ENCODE data around the gene DCHS2. TPM values are rescaled to one million over a fixed set of nuclear protein-coding genes. Genes with fewer than 3 reads are reported as not detected.

The DCHS2 gene
- total RNA-seq, 1 experiment from 2014 or later = not detected

- H3K27me3 ChIP-seq (replicated peaks; ENCODE audit: control insufficient read depth, insufficient read depth, low read length) = peaks cover 2% of the 10 kb centered on the region
- Mint-ChIP-seq H3K4me3 (ENCODE audit: unreplicated experiment) (no peak overlapping the region), H3K36me3 (ENCODE audit: insufficient read depth, unreplicated experiment) (peaks cover 4% of the 10 kb centered on the region), H3K9me3 (ENCODE audit: unreplicated experiment) (no peaks in the 10 kb centered on the region), H3K27me3 (ENCODE audit: insufficient read depth, unreplicated experiment) (peaks cover 30% of the 10 kb centered on the region), H3K4me1 (ENCODE audit: low read depth, unreplicated experiment) (no peaks in the 10 kb centered on the region), H3K27ac (ENCODE audit: unreplicated experiment) (no peak overlapping the region)
- TF ChIP-seq, protein P1, sequence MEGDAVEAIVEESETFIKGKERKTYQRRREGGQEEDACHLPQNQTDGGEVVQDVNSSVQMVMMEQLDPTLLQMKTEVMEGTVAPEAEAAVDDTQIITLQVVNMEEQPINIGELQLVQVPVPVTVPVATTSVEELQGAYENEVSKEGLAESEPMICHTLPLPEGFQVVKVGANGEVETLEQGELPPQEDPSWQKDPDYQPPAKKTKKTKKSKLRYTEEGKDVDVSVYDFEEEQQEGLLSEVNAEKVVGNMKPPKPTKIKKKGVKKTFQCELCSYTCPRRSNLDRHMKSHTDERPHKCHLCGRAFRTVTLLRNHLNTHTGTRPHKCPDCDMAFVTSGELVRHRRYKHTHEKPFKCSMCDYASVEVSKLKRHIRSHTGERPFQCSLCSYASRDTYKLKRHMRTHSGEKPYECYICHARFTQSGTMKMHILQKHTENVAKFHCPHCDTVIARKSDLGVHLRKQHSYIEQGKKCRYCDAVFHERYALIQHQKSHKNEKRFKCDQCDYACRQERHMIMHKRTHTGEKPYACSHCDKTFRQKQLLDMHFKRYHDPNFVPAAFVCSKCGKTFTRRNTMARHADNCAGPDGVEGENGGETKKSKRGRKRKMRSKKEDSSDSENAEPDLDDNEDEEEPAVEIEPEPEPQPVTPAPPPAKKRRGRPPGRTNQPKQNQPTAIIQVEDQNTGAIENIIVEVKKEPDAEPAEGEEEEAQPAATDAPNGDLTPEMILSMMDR (IDR thresholded peaks at IDR 0.05; ENCODE audit: insufficient read depth in 1 of 2, low read depth in 1 of 2, low read length in 1 of 2, severe bottlenecking in 1 of 2, unreplicated experiment in 1 of 2) = no peak
- ChIA-PET POLR2A (no interaction called here), CTCF (no interaction called here)
- no peak overlapping the region for H3K4me3 ChIP-seq (ENCODE audit: low read depth, low read length)
- H3K9me3 ChIP-seq = no peaks in the 10 kb centered on the region
- no peaks in the 10 kb centered on the region for H3K4me1 ChIP-seq
- DNase-seq = no peak
- intact Hi-C loops (cut with micrococcal nuclease; ENCODE audit: unreplicated experiment) = no loop called here
- BruUV-seq (replicated peaks) = no TSS peak
- no peaks in the 10 kb centered on the region for H3K36me3 ChIP-seq (ENCODE audit: control insufficient read depth, insufficient read depth, low read length)
Observed at GRCh38 chr4:154495867-154496266, 4.3 kb upstream of the DCHS2 start.

- Mint-ChIP-seq H3K27ac (ENCODE audit: unreplicated experiment) (no peak overlapping the region), H3K27me3 (ENCODE audit: insufficient read depth, unreplicated experiment) (peaks cover 23% of the 10 kb centered on the region), H3K36me3 (ENCODE audit: insufficient read depth, unreplicated experiment) (peaks cover 4% of the 10 kb centered on the region), H3K4me1 (ENCODE audit: low read depth, unreplicated experiment) (no peaks in the 10 kb centered on the region), H3K4me3 (ENCODE audit: unreplicated experiment) (peak overlapping the region; percentile 73), H3K9me3 (ENCODE audit: unreplicated experiment) (no peaks in the 10 kb centered on the region)
- no peak for DNase-seq
- no peaks in the 10 kb centered on the region for H3K36me3 ChIP-seq (ENCODE audit: control insufficient read depth, insufficient read depth, low read length)
- POLR2A ChIA-PET = no interaction called here
- no peaks in the 10 kb centered on the region for H3K4me1 ChIP-seq
- H3K27me3 ChIP-seq (replicated peaks; ENCODE audit: control insufficient read depth, insufficient read depth, low read length) = peaks cover 2% of the 10 kb centered on the region
- CTCF ChIA-PET = no interaction called here
- peak overlapping the region; percentile 26 for H3K4me3 ChIP-seq (ENCODE audit: low read depth, low read length)
- H3K9me3 ChIP-seq = no peaks in the 10 kb centered on the region
- intact Hi-C loops (cut with micrococcal nuclease; ENCODE audit: unreplicated experiment) = loop anchor here (2.0 kb wide), 1 partner anchor 15 kb away; no protein-coding TSS in a partner anchor
- no TSS peak for BruUV-seq (replicated peaks)
- TF ChIP-seq, protein P1 (IDR thresholded peaks at IDR 0.05; ENCODE audit: insufficient read depth in 1 of 2, low read depth in 1 of 2, low read length in 1 of 2, severe bottlenecking in 1 of 2, unreplicated experiment in 1 of 2) = no peak
Observed at GRCh38 chr4:154492288-154492687, 689 bp upstream of the DCHS2 start.

- Mint-ChIP-seq H3K27me3 (ENCODE audit: insufficient read depth, unreplicated experiment) (peaks cover 16% of the 10 kb centered on the region), H3K36me3 (ENCODE audit: insufficient read depth, unreplicated experiment) (peaks cover 4% of the 10 kb centered on the region), H3K27ac (ENCODE audit: unreplicated experiment) (no peak overlapping the region), H3K4me1 (ENCODE audit: low read depth, unreplicated experiment) (no peaks in the 10 kb centered on the region), H3K4me3 (ENCODE audit: unreplicated experiment) (peak overlapping the region; percentile 73), H3K9me3 (ENCODE audit: unreplicated experiment) (no peaks in the 10 kb centered on the region)
- Histone ChIP-seq H3K4me3 (ENCODE audit: low read depth, low read length) (no peak overlapping the region), H3K36me3 (ENCODE audit: control insufficient read depth, insufficient read depth, low read length) (no peaks in the 10 kb centered on the region), H3K4me1 (no peaks in the 10 kb centered on the region), H3K27me3 (replicated peaks; ENCODE audit: control insufficient read depth, insufficient read depth, low read length) (no peaks in the 10 kb centered on the region), H3K9me3 (no peaks in the 10 kb centered on the region)
- BruUV-seq (replicated peaks) = no TSS peak
- TF ChIP-seq, protein P1 (IDR thresholded peaks at IDR 0.05; ENCODE audit: insufficient read depth in 1 of 2, low read depth in 1 of 2, low read length in 1 of 2, severe bottlenecking in 1 of 2, unreplicated experiment in 1 of 2) = no peak
- ChIA-PET CTCF (interaction anchor here (0.8 kb wide), 1 partner anchor 74 kb away, joined by 3 read pairs; no protein-coding TSS in a partner anchor), POLR2A (no interaction called here)
- DNase-seq = no peak
- intact Hi-C loops (cut with micrococcal nuclease; ENCODE audit: unreplicated experiment) = no loop called here
Observed at GRCh38 chr4:154490583-154491340, 837 bp downstream of the DCHS2 start.
